Measurements from ENCODE around the gene NHEJ1.

NHEJ1 gene

GRCh38 chr2:219174801-219175200 is 14.2 kb upstream of the NHEJ1 start:
- Histone ChIP-seq H4K20me1 (ENCODE audit: low read depth, low read length) (no peaks in the 10 kb centered on the region), H3K27ac (ENCODE audit: low read depth, low read length) (no peak overlapping the region), H3K9ac (ENCODE audit: low read length) (no peak overlapping the region), H3F3A (ENCODE audit: insufficient read depth) (peaks cover 18% of the 10 kb centered on the region), H3K4me3 (ENCODE audit: insufficient read depth, low read length, poor library complexity, severe bottlenecking) (no peak overlapping the region), H3K27me3 (ENCODE audit: low read length) (no peaks in the 10 kb centered on the region), H3K9me2 (replicated peaks; ENCODE audit: insufficient read depth, low read length) (no peaks in the 10 kb centered on the region), H3K36me3 (ENCODE audit: low read length) (no peaks in the 10 kb centered on the region), H3K79me2 (ENCODE audit: insufficient read depth, low read length) (peaks cover 13% of the 10 kb centered on the region), H2AFZ (ENCODE audit: low read depth, low read length, severe bottlenecking) (no peak overlapping the region), H3K4me2 (ENCODE audit: low read depth, low read length, poor library complexity, severe bottlenecking) (no peak overlapping the region), H3K9me3 (ENCODE audit: insufficient read depth, low read length) (no peaks in the 10 kb centered on the region)
- TF ChIP-seq, protein P1, sequence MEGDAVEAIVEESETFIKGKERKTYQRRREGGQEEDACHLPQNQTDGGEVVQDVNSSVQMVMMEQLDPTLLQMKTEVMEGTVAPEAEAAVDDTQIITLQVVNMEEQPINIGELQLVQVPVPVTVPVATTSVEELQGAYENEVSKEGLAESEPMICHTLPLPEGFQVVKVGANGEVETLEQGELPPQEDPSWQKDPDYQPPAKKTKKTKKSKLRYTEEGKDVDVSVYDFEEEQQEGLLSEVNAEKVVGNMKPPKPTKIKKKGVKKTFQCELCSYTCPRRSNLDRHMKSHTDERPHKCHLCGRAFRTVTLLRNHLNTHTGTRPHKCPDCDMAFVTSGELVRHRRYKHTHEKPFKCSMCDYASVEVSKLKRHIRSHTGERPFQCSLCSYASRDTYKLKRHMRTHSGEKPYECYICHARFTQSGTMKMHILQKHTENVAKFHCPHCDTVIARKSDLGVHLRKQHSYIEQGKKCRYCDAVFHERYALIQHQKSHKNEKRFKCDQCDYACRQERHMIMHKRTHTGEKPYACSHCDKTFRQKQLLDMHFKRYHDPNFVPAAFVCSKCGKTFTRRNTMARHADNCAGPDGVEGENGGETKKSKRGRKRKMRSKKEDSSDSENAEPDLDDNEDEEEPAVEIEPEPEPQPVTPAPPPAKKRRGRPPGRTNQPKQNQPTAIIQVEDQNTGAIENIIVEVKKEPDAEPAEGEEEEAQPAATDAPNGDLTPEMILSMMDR (IDR thresholded peaks at IDR 0.05; ENCODE audit: insufficient read depth, low read length, poor library complexity, severe bottlenecking), result no peak
- no peak for TF ChIP-seq EZH2phosphoT487 (conservative IDR thresholded peaks at IDR 0.05; ENCODE audit: low read length)

GRCh38 chr2:219174146-219174545 is 13.5 kb upstream of the NHEJ1 start:
- Histone ChIP-seq H3K4me2 (ENCODE audit: low read depth, low read length, poor library complexity, severe bottlenecking) (no peak overlapping the region), H4K20me1 (ENCODE audit: low read depth, low read length) (no peaks in the 10 kb centered on the region), H3K9ac (ENCODE audit: low read length) (no peak overlapping the region), H3K9me2 (replicated peaks; ENCODE audit: insufficient read depth, low read length) (no peaks in the 10 kb centered on the region), H3K36me3 (ENCODE audit: low read length) (no peaks in the 10 kb centered on the region), H3F3A (ENCODE audit: insufficient read depth) (peaks cover 18% of the 10 kb centered on the region), H3K79me2 (ENCODE audit: insufficient read depth, low read length) (peaks cover 6% of the 10 kb centered on the region), H3K27me3 (ENCODE audit: low read length) (no peaks in the 10 kb centered on the region), H3K4me3 (ENCODE audit: insufficient read depth, low read length, poor library complexity, severe bottlenecking) (no peak overlapping the region), H2AFZ (ENCODE audit: low read depth, low read length, severe bottlenecking) (no peak overlapping the region), H3K9me3 (ENCODE audit: insufficient read depth, low read length) (no peaks in the 10 kb centered on the region), H3K27ac (ENCODE audit: low read depth, low read length) (no peak overlapping the region)
- TF ChIP-seq, protein P1 (IDR thresholded peaks at IDR 0.05; ENCODE audit: insufficient read depth, low read length, poor library complexity, severe bottlenecking), result no peak
- TF ChIP-seq EZH2phosphoT487 (conservative IDR thresholded peaks at IDR 0.05; ENCODE audit: low read length), result no peak

- no peak overlapping the region for H3K4me2 ChIP-seq (ENCODE audit: low read depth, low read length, poor library complexity, severe bottlenecking)
- no peaks in the 10 kb centered on the region for H3K36me3 ChIP-seq (ENCODE audit: low read length)
- H4K20me1 ChIP-seq (ENCODE audit: low read depth, low read length), result no peaks in the 10 kb centered on the region
- no peaks in the 10 kb centered on the region for H3K9me2 ChIP-seq (replicated peaks; ENCODE audit: insufficient read depth, low read length)
- H3K9me3 ChIP-seq (ENCODE audit: insufficient read depth, low read length), result no peaks in the 10 kb centered on the region
- H3F3A ChIP-seq (ENCODE audit: insufficient read depth), result peaks cover 18% of the 10 kb centered on the region
- H2AFZ ChIP-seq (ENCODE audit: low read depth, low read length, severe bottlenecking), result no peak overlapping the region
- no peak overlapping the region for H3K9ac ChIP-seq (ENCODE audit: low read length)
- H3K27me3 ChIP-seq (ENCODE audit: low read length), result no peaks in the 10 kb centered on the region
- H3K4me3 ChIP-seq (ENCODE audit: insufficient read depth, low read length, poor library complexity, severe bottlenecking), result no peak overlapping the region
- no peak for TF ChIP-seq EZH2phosphoT487 (conservative IDR thresholded peaks at IDR 0.05; ENCODE audit: low read length)
- TF ChIP-seq, protein P1 (IDR thresholded peaks at IDR 0.05; ENCODE audit: insufficient read depth, low read length, poor library complexity, severe bottlenecking), result no peak
- no peaks in the 10 kb centered on the region for H3K79me2 ChIP-seq (ENCODE audit: insufficient read depth, low read length)
- no peak overlapping the region for H3K27ac ChIP-seq (ENCODE audit: low read depth, low read length)
These were observed 12.6 kb upstream of the NHEJ1 start for GRCh38 chr2:219173176-219173575.
